ENCODE data around the gene PEF1. TPM values are rescaled to one million over a fixed set of nuclear protein-coding genes. Genes with fewer than 3 reads are reported as not detected.

The PEF1 gene
- total RNA-seq, 2 experiments from 2014 or later = 55.2 to 58.0 TPM

GRCh38 chr1:31670593-31670964, 25.9 kb upstream of the PEF1 start:
- ATAC-seq (no peak), DNase-seq (no peak)
- no peaks in the 10 kb centered on the region for H3K9me3 Mint-ChIP-seq (ENCODE audit: insufficient read depth)
- peaks cover 6% of the 10 kb centered on the region for H3K4me1 Mint-ChIP-seq (ENCODE audit: low read depth)
- POLR2A ChIA-PET = interaction anchor here (0.6 to 1.0 kb wide), 2 partner anchors 26 to 58 kb away, joined by 3 read pairs; no protein-coding TSS in a partner anchor
- H3K27me3 Mint-ChIP-seq (ENCODE audit: low read depth) = peaks cover 19% of the 10 kb centered on the region
- no peak overlapping the region for H3K4me3 Mint-ChIP-seq
- no peaks in the 10 kb centered on the region for H3K36me3 Mint-ChIP-seq (ENCODE audit: low read depth)
- no peak overlapping the region for H3K27ac Mint-ChIP-seq
- CTCF ChIA-PET = interaction anchor here (1.0 to 3.0 kb wide), 5 partner anchors 34 to 118 kb away, joined by 4 to 21 read pairs (median 5); no protein-coding TSS in a partner anchor

DNA sequence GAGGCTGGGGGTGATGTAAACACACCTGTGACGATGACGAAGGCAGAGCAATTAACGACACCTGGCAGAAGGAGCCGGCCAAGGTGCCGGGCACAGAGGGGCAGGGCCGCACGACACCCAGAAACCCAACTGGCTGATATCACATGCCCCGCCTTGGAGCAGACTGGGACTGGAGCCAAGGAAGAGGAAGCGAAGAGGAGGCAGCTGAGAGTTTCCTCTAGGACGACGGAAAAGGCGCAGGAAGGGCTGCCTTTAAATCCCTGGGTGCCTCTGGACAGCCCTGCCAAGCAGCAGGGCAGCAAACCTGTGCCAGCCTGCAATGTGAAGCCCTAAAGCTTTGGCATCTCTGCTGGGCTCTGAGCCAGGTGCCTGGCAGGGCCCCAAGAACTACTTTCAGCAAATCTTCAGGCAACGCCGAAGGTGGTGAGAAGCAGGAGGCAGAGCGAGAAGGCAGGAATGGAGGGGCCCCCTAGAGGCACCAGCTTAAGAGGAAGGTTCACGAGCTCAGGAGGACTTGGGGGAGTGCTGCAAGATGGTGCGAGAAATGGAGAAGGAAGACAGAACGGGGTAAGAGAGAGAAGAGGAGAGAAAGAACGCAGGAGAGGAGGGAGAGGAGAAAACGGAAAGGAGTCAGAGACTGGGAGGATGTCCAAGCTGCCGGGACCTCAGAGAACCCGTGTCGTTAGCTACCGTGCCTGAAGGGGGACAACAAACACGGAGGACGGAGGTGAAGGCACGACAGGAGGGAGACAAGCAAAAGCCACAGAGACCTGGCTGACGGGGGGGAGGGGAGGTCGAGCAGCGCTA, 25.3 kb upstream of the PEF1 start:
- Mint-ChIP-seq H3K27me3 (ENCODE audit: low read depth) (peaks cover 19% of the 10 kb centered on the region), H3K36me3 (ENCODE audit: low read depth) (no peaks in the 10 kb centered on the region), H3K4me3 (peak overlapping the region; percentile 7), H3K4me1 (ENCODE audit: low read depth) (peaks cover 6% of the 10 kb centered on the region), H3K27ac (no peak overlapping the region), H3K9me3 (ENCODE audit: insufficient read depth) (no peaks in the 10 kb centered on the region)
- peak; percentile 36 for DNase-seq
- ChIA-PET CTCF (interaction anchor here (0.7 to 3.0 kb wide), 6 partner anchors 35 to 1103 kb away, joined by 3 to 21 read pairs (median 5); no protein-coding TSS in a partner anchor), POLR2A (interaction anchor here (0.6 to 1.0 kb wide), 3 partner anchors 26 to 92 kb away, joined by 3 read pairs; no protein-coding TSS in a partner anchor)
- peak; percentile 66 for ATAC-seq

- CTCF ChIA-PET = interaction anchor here (1.3 to 3.0 kb wide), 4 partner anchors 36 to 119 kb away, joined by 4 to 21 read pairs (median 8); no protein-coding TSS in a partner anchor
- POLR2A ChIA-PET = interaction anchor here (0.7 kb wide), 1 partner anchor 92 kb away, joined by 3 read pairs; no protein-coding TSS in a partner anchor
Measured at GRCh38 chr1:31669433-31669785, 24.7 kb upstream of the PEF1 start.

DNA sequence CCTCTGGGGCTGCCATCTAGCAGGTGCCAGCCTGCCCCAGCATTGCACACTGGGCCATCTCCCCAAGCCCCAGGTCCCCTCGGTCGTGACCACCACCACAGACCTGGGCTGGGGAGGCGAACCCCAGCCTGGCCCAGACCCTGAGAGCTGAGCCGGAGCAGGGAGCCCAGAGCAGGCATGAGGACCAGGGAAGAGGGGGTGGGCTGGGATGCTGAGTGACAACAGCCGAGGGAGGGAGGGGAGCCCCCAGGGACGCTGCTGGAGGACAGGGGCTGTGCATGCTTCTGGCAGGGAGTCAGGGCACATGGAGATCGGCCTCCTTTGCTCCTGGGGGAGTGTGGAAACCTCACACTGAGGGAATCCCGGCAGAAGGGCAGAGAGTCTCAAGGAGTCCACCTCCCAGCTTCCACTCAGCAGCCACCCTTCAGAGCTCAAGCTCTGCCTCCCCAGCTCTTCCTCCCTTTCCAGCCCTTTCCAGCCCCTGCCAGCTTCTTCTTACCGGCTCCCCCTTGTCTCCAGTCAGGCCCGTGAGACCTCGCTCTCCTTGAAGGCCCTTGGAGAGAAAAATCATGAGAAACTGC, 23.7 kb upstream of the PEF1 start:
- CTCF ChIA-PET = interaction anchor here (6.7 kb wide), 1 partner anchor 121 kb away, joined by 51 read pairs; no protein-coding TSS in a partner anchor
- Mint-ChIP-seq H3K9me3 (ENCODE audit: insufficient read depth) (no peaks in the 10 kb centered on the region), H3K4me1 (ENCODE audit: low read depth) (peaks cover 6% of the 10 kb centered on the region), H3K4me3 (no peak overlapping the region), H3K27ac (no peak overlapping the region), H3K27me3 (ENCODE audit: low read depth) (peaks cover 19% of the 10 kb centered on the region), H3K36me3 (ENCODE audit: low read depth) (no peaks in the 10 kb centered on the region)
- ATAC-seq = no peak
- no peak for DNase-seq
- POLR2A ChIA-PET = no interaction called here

More at GRCh38 chr1:31669433-31669785, 24.7 kb upstream of the PEF1 start:
- no peaks in the 10 kb centered on the region for H3K36me3 Mint-ChIP-seq (ENCODE audit: low read depth)
- H3K27me3 Mint-ChIP-seq (ENCODE audit: low read depth) = peaks cover 19% of the 10 kb centered on the region
- no peak for DNase-seq
- peaks cover 6% of the 10 kb centered on the region for H3K4me1 Mint-ChIP-seq (ENCODE audit: low read depth)
- no peak overlapping the region for H3K27ac Mint-ChIP-seq
- no peak overlapping the region for H3K4me3 Mint-ChIP-seq
- ATAC-seq = no peak
- no peaks in the 10 kb centered on the region for H3K9me3 Mint-ChIP-seq (ENCODE audit: insufficient read depth)

GRCh38 chr1:31667065-31667785, 22.5 kb upstream of the PEF1 start:
- ChIA-PET CTCF (interaction anchor here (3.0 to 6.7 kb wide), 2 partner anchors 78 to 122 kb away, joined by 19 to 51 read pairs; no protein-coding TSS in a partner anchor), POLR2A (no interaction called here)
- Mint-ChIP-seq H3K27me3 (ENCODE audit: low read depth) (peaks cover 19% of the 10 kb centered on the region), H3K27ac (no peak overlapping the region), H3K4me1 (ENCODE audit: low read depth) (peaks cover 6% of the 10 kb centered on the region), H3K9me3 (ENCODE audit: insufficient read depth) (no peaks in the 10 kb centered on the region), H3K4me3 (no peak overlapping the region), H3K36me3 (ENCODE audit: low read depth) (no peaks in the 10 kb centered on the region)
- DNase-seq (no peak), ATAC-seq (no peak)

DNA sequence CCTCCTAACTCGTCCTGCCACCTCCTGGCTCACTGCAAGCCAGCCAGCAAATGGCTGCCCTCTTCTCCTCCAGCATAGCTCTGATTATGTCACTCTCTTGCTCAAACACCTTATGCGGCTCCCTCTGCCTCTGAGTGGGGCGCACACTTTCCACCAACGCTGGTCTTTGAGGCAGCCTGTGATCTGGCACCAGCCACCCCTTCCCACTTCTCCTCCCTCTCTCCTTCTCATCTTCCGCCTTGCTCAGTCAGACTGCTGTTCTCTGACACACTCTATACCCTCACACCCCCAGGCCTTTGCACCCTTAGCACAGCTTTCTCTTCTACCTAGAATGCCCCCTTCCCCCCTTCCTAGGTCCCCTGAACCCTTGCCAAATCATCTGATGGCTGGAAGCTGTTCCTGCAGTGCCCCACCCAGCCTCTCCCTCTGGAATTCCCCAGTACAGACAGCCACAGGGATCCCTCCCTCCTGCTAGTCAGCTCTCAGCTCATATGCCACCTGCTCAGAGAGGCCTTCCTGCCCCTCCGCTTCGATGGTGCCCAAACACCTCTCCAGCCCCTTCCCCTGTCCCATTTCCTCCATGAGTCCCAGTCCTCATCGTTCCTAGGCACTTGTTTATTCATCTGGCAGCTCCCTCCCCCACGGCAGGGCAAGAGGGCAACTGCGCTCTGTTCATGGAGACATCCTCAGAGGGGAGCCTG, 21.7 kb upstream of the PEF1 start:
- H3K9me3 Mint-ChIP-seq (ENCODE audit: insufficient read depth) = no peaks in the 10 kb centered on the region
- no peak overlapping the region for H3K4me3 Mint-ChIP-seq
- H3K4me1 Mint-ChIP-seq (ENCODE audit: low read depth) = peaks cover 6% of the 10 kb centered on the region

DNA sequence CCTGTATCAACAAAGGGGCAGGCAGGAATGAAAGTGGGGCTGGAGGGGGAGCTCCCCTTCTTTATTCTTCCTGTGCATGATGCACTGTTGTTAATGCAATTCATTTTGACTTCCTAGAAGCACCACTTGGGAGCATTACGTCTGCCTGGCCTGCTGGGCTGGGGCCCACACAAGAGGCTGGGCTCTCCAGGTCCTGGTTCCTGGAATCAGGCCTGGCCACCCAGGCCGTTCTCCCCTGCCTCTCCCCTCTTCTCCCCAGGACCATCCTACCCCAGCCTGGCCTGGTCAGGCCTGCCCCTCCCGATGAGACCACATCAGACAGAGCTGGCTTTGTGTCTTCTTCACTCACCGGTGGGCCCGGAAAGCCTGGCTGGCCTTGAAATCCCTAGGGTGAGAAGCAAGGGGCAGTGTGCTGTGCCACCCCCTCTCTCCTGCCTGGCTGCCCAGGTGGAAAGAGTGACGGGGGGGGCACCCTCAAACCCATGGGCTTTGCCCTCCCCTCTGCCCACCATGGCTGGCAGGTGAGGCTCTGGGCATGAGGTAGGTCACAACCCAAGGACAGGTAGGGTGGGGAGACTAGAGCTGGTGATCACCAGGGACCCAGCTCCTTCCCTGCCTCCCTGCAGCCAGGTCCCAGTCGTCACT, 20.7 kb upstream of the PEF1 start:
- no peak for DNase-seq
- H3K4me1 Mint-ChIP-seq (ENCODE audit: low read depth) = peaks cover 3% of the 10 kb centered on the region
- H3K27ac Mint-ChIP-seq = no peak overlapping the region
- peaks cover 10% of the 10 kb centered on the region for H3K27me3 Mint-ChIP-seq (ENCODE audit: low read depth)
- no peaks in the 10 kb centered on the region for H3K36me3 Mint-ChIP-seq (ENCODE audit: low read depth)
- ATAC-seq = no peak
- H3K9me3 Mint-ChIP-seq (ENCODE audit: insufficient read depth) = no peaks in the 10 kb centered on the region
- H3K4me3 Mint-ChIP-seq = no peak overlapping the region
- CTCF ChIA-PET = interaction anchor here (0.9 to 6.7 kb wide), 4 partner anchors 40 to 124 kb away, joined by 3 to 51 read pairs (median 12); no protein-coding TSS in a partner anchor
- POLR2A ChIA-PET = no interaction called here

More for the DNA sequence above, 21.7 kb upstream of the PEF1 start:
- no peak overlapping the region for H3K27ac Mint-ChIP-seq
- CTCF ChIA-PET = interaction anchor here (0.9 to 6.7 kb wide), 4 partner anchors 39 to 123 kb away, joined by 3 to 51 read pairs (median 12); no protein-coding TSS in a partner anchor
- no peak for ATAC-seq
- DNase-seq = no peak
- H3K36me3 Mint-ChIP-seq (ENCODE audit: low read depth) = no peaks in the 10 kb centered on the region
- peaks cover 16% of the 10 kb centered on the region for H3K27me3 Mint-ChIP-seq (ENCODE audit: low read depth)
- POLR2A ChIA-PET = no interaction called here

- ChIA-PET CTCF (interaction anchor here (1.0 to 6.7 kb wide), 5 partner anchors 20 to 125 kb away, joined by 3 to 51 read pairs (median 10); partner anchors contain the start of gene PEF1), POLR2A (no interaction called here)
- H3K9me3 Mint-ChIP-seq (ENCODE audit: insufficient read depth) = no peaks in the 10 kb centered on the region
- no peak for DNase-seq
- H3K36me3 Mint-ChIP-seq (ENCODE audit: low read depth) = no peaks in the 10 kb centered on the region
- ATAC-seq = no peak
- H3K4me1 Mint-ChIP-seq (ENCODE audit: low read depth) = no peaks in the 10 kb centered on the region
- no peak overlapping the region for H3K27ac Mint-ChIP-seq
- H3K4me3 Mint-ChIP-seq = no peak overlapping the region
- H3K27me3 Mint-ChIP-seq (ENCODE audit: low read depth) = peaks cover 3% of the 10 kb centered on the region
Measured at GRCh38 chr1:31664528-31664927, 19.9 kb upstream of the PEF1 start.

GRCh38 chr1:31663622-31664452, 19.2 kb upstream of the PEF1 start:
- Mint-ChIP-seq H3K4me3 (no peak overlapping the region), H3K27me3 (ENCODE audit: low read depth) (no peaks in the 10 kb centered on the region), H3K9me3 (ENCODE audit: insufficient read depth) (no peaks in the 10 kb centered on the region), H3K36me3 (ENCODE audit: low read depth) (no peaks in the 10 kb centered on the region), H3K27ac (no peak overlapping the region), H3K4me1 (ENCODE audit: low read depth) (no peaks in the 10 kb centered on the region)
- DNase-seq = peak; percentile 59
- ChIA-PET POLR2A (no interaction called here), CTCF (interaction anchor here (1.0 to 6.7 kb wide), 8 partner anchors 8 to 445 kb away, joined by 3 to 51 read pairs (median 9); partner anchors contain the start of gene PEF1)
- peak; percentile 38 for ATAC-seq

DNA sequence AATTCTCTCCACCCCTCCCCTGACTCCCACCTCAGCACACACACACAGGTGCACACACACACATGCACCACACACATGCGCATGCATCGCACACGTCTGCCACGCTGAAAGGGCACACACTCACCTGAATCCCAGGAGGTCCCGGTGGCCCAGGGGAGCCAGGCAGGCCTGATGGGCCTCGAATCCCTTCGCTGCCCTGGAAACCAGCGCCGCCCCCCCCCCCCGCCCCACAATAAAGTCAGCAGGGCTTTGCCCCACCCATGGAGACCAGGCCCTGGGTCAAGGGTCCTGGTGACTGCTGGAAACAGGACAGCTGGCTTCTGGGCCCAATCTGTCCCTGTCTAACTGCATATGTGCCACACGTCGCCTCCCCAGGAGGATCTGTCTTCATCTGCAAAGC, 17.8 kb upstream of the PEF1 start:
- H3K27ac Mint-ChIP-seq = no peak overlapping the region
- H3K4me3 Mint-ChIP-seq = no peak overlapping the region
- no peaks in the 10 kb centered on the region for H3K9me3 Mint-ChIP-seq (ENCODE audit: insufficient read depth)
- no peaks in the 10 kb centered on the region for H3K36me3 Mint-ChIP-seq (ENCODE audit: low read depth)
- ChIA-PET POLR2A (no interaction called here), CTCF (interaction anchor here (1.0 to 6.7 kb wide), 7 partner anchors 9 to 446 kb away, joined by 3 to 51 read pairs (median 5); partner anchors contain the start of gene PEF1)
- no peaks in the 10 kb centered on the region for H3K4me1 Mint-ChIP-seq (ENCODE audit: low read depth)
- DNase-seq = no peak
- no peak for ATAC-seq
- no peaks in the 10 kb centered on the region for H3K27me3 Mint-ChIP-seq (ENCODE audit: low read depth)
